ENCODE results near the gene ZNF625. TPM values are rescaled to one million over a fixed set of nuclear protein-coding genes. Genes with fewer than 3 reads are reported as not detected.

Gene ZNF625

Small RNA genes lying within 50 kb of the gene (small RNA-seq; reads per million reads assigned to genes)
- gene RNA5SP467 (ENCODE audit: insufficient read depth) = not detected
